ENCODE measurements around the gene PHF21A. TPM values are rescaled to one million over a fixed set of nuclear protein-coding genes. Genes with fewer than 3 reads are reported as not detected.

PHF21A gene
- total and polyA plus RNA-seq, 2 of the 8 experiments (the other 6 are each of a cell fraction or from before 2014, with no cell fraction given) = 17.6 to 40.3 TPM

- no peak overlapping the region for H2BK5ac ChIP-seq (ENCODE audit: low read depth, low read length)
- H2AFZ ChIP-seq (ENCODE audit: low read length) = no peak overlapping the region
- no peak overlapping the region for H3K56ac ChIP-seq (replicated peaks; ENCODE audit: insufficient read length, low read depth, low read length)
- no peak overlapping the region for H3K9ac ChIP-seq (replicated peaks in 1 of 4; ENCODE audit: extremely low read depth in 1 of 4, low read depth in 3 of 4, low read length in 3 of 4)
- no peak overlapping the region for H3K18ac ChIP-seq (ENCODE audit: extremely low read depth, low read length)
- no peak overlapping the region for H2BK15ac ChIP-seq (ENCODE audit: low read length)
- ChIA-PET POLR2A (ENCODE audit: partially characterized antibody) (interaction anchor here (1.7 kb wide), 1 partner anchor 10 kb away, joined by 6 read pairs; no protein-coding TSS in a partner anchor), CTCF (ENCODE audit: partially characterized antibody) (interaction anchor here (1.0 to 1.3 kb wide), 2 partner anchors 13 to 33 kb away, joined by 4 read pairs; no protein-coding TSS in a partner anchor)
- H2BK20ac ChIP-seq (ENCODE audit: low read length) = no peak overlapping the region
- no peak overlapping the region for H4K8ac ChIP-seq (ENCODE audit: extremely low read depth, insufficient read depth, low read length)
- H3K4me2 ChIP-seq (ENCODE audit: insufficient read depth in 1 of 2, low read depth in 2 of 2, low read length in 2 of 2) = no peak overlapping the region
- TF ChIP-seq RAD21 (IDR thresholded peaks at IDR 0.05 in 1 of 2, conservative IDR thresholded peaks at IDR 0.05 in 1 of 2; ENCODE audit: low read depth in 2 of 2, low read length in 2 of 2) (0 out of 4 replicates have a peak, but pooled peaks of 1 of the 2 experiments have one; percentile 7), KDM1A (IDR thresholded peaks at IDR 0.05; ENCODE audit: borderline replicate concordance, low read length) (no peak), SIN3A (conservative IDR thresholded peaks at IDR 0.05 in 1 of 2, IDR thresholded peaks at IDR 0.05 in 1 of 2; ENCODE audit: low read depth in 1 of 2, low read length in 2 of 2) (no peak), SRF (IDR thresholded peaks at IDR 0.05; ENCODE audit: low read depth, low read length) (no peak), POU5F1 (IDR thresholded peaks at IDR 0.05; ENCODE audit: low read depth, low read length) (no peak), TEAD4 (IDR thresholded peaks at IDR 0.05; ENCODE audit: low read depth, low read length) (no peak)
- H3K23ac ChIP-seq (ENCODE audit: insufficient read length) = no peak overlapping the region
- no peaks in the 10 kb centered on the region for H3K9me3 ChIP-seq (ENCODE audit: insufficient read depth in 2 of 2, low read depth in 1 of 2, low read length in 1 of 2)
- H3K4me3 ChIP-seq (ENCODE audit: extremely low read depth in 1 of 4, insufficient read depth in 2 of 4, low read depth in 3 of 4, low read length in 4 of 4) = no peak overlapping the region
- H3K27ac ChIP-seq (ENCODE audit: low read depth, low read length) = no peak overlapping the region
- peaks cover 2 to 22% (median 9%) of the 10 kb centered on the region in 4 experiments for H3K36me3 ChIP-seq (ENCODE audit: control insufficient read depth in 2 of 4, insufficient read depth in 4 of 4, low read length in 3 of 4)
- no peak overlapping the region for H4K5ac ChIP-seq (ENCODE audit: insufficient read length, low read depth, low read length)
- DNase-seq (ENCODE audit: low read depth in 1 of 2, low spot score in 2 of 2) (no peak), FAIRE-seq (no peak)
- H2BK120ac ChIP-seq (replicated peaks; ENCODE audit: low read depth, low read length) = no peak overlapping the region
- no peaks in the 10 kb centered on the region for H3K23me2 ChIP-seq (ENCODE audit: low read depth, low read length)
- no peaks in the 10 kb centered on the region for H3K4me1 ChIP-seq (replicated peaks in 1 of 4; ENCODE audit: control insufficient read depth in 3 of 4, insufficient read depth in 4 of 4, low read length in 3 of 4)
- no peak overlapping the region for H2BK12ac ChIP-seq (ENCODE audit: low read depth, low read length)
- H4K91ac ChIP-seq (replicated peaks; ENCODE audit: insufficient read length, low read length) = no peak overlapping the region
- H3K14ac ChIP-seq (ENCODE audit: insufficient read length) = no peak overlapping the region
- H3K79me1 ChIP-seq (ENCODE audit: low read depth, low read length) = no peaks in the 10 kb centered on the region
- no peaks in the 10 kb centered on the region for H4K20me1 ChIP-seq (replicated peaks in 1 of 2; ENCODE audit: control insufficient read depth in 1 of 2, insufficient read depth in 2 of 2, low read length in 2 of 2)
- H3K4ac ChIP-seq (replicated peaks; ENCODE audit: insufficient read length, low read depth, low read length) = no peak overlapping the region
- H3K79me2 ChIP-seq (ENCODE audit: control insufficient read depth in 1 of 2, insufficient read depth in 2 of 2, low read length in 2 of 2) = no peaks in the 10 kb centered on the region
- H2AK5ac ChIP-seq (ENCODE audit: low read depth, low read length) = no peak overlapping the region
- 99% methylated on average over 4 of the region's 4 CpGs; no CpG with 5 or more reads in 1 of the 2 experiments for WGBS, 2 experiments (ENCODE audit: extremely low coverage in 1 of 2, insufficient coverage in 1 of 2, insufficient read length in 1 of 2, insufficient replicate concordance in 2 of 2, low coverage in 1 of 2, low lambda C conversion rate in 2 of 2, missing lambda C conversion rate in 1 of 2)
- H3K27me3 ChIP-seq (replicated peaks in 1 of 4; ENCODE audit: control insufficient read depth in 3 of 4, extremely low read depth in 1 of 4, insufficient read depth in 3 of 4, low read length in 3 of 4) = no peaks in the 10 kb centered on the region
These were observed 147.7 kb downstream of the PHF21A start for GRCh38 chr11:45973601-45974000.
